Bone marrow (tissue), 2 donors: ENCODE results near the gene PELI2.

Experiments used
- DNase-seq, 2 donors: peaks; one replicate each; lab custom pipeline; 2025; lab: John Stamatoyannopoulos, UW

PELI2 gene

GRCh38 chr14:56342494-56342942, 224.3 kb downstream of the PELI2 start:
- DNase-seq, result peak in 1 of 2 donors; percentile 67

- DNase-seq, result no peak
Observed at GRCh38 chr14:56349960-56350359, 231.7 kb downstream of the PELI2 start.
